Measurements from ENCODE around the gene MOK.

Gene MOK

DNA sequence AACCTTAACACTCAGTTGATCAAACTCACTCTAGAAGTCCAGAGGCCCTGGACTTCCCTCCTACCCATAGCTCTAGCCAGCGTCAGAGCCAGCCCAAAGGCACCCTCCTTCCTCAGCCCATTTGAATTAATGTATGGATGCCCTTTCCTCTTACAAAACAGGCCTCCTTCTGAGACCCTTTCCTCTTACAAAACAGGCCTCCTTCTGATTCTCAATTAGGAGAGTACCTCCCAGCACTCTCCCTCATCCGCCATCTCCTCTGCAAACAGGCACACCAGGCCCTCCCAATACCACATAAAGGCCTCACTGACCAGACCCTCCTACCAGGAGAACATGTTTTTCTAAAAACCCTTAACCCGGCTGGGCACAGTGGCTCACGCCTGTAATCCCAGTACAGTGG, 65.7 kb downstream of the MOK start:
- no peak for DNase-seq

DNA sequence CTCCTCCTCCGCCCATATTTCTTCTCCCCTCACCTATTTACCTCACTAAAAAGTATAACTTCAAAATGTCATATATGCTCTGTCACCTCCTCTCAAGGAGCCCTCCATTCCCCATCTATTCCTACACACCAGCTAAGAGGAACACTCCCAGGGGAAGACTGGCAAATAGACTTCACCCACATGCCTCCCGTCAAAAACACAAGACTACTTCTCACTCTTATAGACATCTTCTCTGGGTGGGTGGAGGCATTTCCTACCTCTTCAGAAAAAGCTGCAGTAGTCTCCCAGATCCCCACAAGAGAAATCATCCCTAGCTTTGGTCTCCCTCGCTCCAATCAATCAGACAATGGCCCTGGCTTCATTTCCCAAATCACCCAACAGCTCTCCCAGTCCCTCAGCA, 66.2 kb downstream of the MOK start:
- DNase-seq = no peak

DNA sequence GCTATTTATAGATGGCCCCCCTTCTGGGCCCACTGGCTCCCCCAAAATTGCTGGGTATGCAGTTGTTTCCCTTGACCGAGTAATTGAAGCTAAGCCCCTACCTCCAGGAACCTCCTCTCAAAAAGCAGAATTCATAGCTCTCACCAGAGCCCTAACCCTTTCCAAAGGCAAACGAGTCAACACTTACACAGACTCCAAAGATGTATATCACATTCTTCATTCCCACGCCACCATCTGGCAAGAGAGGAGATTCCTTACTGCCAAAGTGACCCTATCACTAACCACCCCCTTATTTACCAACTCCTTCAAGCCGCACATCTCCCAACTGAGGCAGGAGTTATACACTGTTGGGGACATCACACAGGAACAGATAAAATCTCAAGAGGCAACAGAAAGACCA, 66.8 kb downstream of the MOK start:
- no peak for DNase-seq

DNA sequence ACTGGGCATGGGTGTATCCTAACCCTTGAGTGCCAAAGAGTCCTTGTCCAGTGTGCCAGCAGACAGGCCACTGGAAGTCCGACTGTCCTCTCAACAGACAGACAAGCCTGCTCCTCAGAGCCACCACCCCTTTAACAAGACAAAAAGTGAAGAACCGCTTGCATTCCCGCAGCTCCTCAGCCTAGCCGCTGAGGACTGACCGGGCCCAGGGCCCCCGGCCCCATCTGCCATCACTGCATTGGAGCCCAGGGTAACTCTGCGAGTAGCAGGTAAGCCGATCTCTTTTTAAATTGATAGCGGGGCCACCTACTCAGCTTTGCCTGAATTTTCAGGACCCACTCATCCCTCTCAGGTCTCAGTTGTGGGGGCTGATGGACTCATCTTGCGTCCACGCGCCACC, 68.9 kb downstream of the MOK start:
- DNase-seq = no peak

DNA sequence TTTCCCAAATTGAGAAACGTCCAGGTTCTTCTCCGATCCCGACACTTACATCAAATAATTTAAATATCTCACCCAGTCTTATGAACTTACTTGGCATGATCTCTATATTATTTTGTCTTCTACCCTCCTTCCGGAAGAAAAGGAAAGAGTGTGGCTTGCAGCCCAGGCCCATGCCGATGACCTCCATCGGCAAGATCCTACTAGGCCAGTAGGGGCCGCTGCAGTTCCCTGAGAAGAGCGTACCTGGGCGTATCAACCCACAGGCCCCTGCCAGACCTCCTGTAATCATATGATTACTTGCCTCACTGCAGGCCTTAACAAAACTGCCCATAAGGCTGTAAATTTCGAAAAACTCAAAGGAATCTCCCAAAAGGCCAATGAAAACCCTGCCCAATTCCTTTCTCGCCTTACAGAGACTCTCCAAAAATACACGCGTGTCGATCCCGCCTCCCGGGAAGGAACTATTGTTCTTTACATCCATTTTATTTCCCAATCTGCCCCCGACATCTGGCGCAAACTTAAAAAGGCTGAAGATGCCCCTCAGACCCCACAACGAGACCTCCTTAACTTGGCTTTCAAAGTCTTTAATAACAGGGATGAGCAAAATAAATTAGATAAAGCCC, 69.6 kb downstream of the MOK start:
- peak; percentile 91 for DNase-seq

DNA sequence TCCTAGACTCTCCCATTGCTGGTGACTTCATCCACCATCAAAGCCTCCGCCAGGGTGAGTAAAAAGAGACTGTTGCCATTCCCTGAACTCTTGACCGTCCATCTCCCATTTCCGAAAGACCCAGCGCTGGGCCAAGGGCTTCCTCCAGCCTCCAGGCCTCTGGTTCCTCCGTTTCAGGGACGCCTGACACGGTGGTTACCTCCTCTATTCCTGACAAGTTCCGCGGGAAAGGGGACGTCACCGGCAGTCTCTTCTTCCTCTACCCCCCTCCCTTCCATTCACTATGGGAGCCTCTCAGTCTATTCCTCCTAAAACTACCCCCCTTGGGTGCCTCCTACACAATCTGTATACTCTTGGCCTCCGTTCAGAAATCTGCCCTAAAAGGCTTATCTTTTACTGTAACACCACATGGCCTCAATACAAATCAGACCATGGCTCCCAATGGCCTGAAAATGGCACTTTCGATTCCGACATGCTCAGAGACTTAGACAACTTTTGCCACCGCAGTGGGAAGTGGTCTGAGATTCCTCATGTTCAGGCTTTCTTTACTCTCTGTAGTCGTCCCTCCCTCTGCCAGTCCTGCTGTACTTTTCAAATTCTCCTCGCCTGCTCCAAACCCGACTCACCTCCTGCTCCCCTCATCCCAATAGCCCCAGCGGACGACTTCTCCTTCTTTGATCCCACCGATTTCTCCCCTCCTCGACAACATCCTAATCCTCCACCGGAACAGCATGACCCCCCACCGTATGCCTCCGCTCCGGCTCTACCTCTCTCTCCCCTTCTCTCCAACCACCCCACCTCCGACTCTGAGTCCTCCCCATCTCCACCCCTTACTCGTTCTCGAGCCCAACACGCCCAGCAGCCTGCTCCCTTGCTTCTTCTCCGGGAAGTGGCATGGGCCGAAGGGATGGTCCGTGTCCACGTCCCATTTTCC, 70.4 kb downstream of the MOK start:
- no peak for DNase-seq

DNA sequence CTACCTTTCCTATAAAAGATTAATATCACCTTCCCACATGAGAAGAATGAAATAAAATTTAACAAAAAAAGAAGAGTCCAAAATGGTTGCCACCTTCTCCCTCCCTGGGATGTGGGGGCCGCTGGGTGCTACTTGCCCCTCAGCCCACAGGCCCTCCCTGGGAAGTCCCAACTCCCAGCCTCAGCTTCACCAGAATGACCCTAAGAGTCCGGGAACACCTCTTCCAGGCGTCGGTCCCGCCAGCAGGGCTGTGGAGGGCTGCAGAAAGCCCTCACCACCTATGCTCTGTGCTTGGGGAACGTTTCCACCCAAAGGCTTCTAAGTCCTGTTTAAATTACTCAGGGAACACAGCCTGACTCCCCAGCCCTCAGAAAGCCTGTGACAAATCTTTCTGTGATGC, 71.9 kb downstream of the MOK start:
- DNase-seq = no peak

DNA sequence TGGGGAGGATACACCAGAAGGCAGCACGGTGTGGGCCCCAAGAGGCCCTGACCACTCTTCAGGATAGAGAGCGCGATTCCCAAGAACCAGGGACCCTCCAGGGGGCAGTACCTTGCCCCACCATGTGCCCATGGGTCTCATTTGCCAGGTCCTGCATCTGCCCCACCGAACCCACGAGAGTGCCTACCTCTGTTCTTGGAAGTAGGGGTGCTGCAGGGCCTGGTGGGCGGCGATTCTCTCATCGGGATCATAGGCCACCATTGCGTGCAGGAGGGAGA, 72.7 kb downstream of the MOK start:
- DNase-seq = no peak

DNA sequence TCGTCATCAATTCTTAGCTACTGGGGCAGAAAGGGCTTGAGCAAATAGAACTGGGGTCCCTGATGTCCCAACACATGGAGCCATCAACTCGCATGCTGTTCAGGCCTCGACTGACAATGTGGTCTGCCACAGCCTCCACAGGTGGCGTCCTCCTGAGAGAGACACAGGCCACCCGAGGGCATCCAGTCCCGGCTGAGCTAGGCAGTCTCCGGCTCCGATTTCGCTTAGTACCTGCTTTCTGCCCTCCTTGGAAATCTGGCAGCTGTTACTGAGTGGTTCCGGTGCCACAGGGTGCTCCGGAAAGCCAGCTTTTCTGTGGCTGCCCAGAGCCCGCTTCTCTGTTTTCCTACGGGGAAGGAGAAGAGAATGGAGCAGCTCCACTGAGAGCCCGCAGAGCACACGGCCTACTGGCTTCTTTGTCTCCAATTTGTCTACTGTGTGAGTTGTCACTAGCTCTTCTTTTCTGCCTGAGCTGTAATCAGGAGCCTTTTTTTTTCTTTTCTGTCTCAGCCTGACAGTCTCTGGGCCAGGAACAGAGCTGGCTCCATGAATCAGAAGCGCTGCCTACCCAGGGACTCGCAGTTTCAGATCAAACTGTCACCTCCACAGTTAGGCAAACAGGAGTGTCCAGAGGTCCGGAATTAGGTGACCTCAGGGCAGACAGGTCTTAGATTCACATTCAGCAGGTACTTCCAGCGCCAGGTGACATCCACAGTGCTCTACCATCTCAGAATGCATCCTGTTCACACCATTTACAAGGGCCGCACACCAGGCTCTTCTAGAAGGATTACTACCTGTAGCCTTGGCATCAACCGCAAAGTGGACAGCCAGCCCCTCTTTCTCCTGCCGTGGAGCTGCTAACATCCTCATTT, 73.3 kb downstream of the MOK start:
- DNase-seq = no peak

DNA sequence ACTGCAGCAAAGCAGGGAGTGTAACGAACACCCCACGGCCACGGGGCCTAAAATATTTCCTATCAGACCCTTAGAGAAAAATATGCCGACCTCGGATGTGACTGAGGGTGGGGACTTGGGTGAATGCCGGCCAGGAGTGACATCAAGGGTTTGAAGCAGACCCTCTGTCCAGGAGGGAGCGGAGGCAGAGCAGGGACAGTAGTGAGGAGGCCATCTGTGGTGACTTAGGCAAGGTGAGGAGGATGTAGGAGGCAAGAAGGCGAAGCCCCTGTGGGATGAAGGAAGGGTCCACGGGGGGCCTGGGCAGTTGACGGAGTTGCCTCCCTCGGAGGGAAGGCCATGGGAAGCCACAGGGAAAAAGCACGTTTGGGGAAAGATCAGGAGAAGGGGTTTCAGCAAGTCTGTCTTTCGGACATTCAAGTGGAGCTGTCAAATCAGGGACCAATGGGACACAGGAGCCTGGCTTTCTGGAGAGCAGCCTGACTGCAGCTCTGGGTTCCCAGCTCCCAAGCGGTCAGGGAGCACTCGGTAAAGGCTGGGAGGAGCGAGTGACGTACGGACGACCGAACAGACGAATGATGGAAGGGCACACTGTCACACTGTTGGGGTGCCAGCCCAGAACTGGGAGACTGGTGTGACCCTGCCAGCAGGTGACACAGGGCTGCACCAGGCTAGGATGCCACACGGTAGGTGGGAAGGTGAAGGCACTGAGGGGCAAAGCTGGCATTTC, 74.3 kb downstream of the MOK start:
- DNase-seq = no peak

DNA sequence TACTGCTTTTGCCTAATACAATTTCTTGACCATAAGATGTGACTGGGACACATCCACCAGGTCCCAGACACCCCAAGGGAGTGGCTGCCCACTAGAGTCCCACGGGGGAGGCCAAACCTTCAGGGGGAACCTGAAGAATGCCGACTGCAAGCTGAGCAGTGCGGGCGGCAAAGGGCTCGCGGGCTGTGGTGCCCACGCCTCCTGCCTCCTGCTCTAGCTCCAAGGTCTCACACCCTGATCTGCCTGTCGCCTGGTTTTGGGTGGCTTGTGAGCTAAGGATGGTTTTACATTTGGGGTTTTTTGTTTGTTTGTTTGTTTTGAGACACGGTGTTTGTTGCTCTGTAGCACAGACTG, 75.2 kb downstream of the MOK start:
- DNase-seq = no peak

DNA sequence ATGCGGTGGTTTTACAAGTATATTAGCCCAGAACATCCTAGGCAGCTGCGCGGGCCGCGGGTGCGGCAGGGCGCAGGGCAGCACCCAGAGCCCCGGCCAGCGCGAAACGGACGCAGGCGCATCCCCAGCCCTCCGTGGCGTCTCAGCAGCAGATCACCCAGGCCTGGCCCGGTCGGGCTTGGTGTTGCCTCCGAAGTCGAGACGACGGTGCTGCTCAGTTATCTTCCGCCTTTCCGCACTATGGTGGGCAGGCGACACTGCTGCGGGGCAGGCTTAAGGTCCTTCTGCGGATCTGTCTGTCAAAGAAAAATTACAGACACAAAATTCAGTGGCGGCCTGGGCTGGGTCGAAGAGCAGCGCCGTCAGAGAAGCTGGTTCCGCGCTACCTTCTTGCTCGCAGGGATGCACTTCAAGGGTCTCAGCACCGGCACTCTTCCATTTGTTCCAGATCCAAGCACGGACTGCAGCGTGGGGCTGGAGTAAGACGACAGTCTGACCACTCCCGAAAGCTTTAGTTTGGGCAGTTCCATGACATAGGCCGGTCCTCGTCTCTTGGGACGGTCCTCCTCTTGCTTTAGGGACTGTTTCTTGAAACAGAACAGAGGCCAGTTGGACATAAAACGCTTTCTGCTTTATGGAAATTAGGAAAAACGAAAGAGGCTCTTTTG, 75.8 kb downstream of the MOK start:
- DNase-seq = no peak

DNA sequence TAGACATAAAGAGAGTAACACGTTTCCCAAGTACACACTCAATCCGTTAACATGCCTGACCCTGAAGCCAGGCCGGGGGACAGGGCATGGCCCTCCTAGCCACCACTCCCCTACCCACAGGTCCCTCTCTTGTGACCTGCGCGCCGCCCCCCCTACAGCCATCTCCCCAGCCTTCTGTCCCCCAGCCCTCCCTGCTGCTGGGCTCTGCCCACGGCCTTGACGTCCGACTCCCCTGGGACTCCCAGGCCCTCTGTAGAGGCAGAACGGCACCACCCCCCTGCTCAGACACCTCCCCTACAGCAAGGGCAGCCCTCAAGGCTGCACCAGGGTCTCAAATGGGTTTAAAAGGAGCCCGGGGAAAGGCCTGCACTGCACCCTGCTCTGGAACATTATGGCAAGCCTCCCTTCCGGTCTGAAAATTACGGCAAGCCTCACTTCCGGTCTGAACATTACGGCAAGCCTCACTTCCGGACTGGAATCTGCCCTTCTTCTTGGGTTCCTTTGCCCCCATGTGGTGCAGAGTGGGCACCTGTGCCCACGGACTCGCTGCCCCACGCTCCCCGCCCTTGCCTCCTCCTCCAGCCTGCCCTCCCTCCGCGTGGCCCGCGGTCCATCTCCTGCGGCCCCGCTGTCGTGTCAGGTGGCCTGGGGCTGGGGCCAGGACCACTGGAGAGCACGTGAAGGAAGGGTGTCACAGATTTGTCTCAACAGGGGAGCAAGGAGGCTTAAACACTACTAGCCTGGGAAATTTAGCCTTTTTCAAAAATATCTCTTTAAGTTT, 77.6 kb downstream of the MOK start:
- DNase-seq = no peak

DNA sequence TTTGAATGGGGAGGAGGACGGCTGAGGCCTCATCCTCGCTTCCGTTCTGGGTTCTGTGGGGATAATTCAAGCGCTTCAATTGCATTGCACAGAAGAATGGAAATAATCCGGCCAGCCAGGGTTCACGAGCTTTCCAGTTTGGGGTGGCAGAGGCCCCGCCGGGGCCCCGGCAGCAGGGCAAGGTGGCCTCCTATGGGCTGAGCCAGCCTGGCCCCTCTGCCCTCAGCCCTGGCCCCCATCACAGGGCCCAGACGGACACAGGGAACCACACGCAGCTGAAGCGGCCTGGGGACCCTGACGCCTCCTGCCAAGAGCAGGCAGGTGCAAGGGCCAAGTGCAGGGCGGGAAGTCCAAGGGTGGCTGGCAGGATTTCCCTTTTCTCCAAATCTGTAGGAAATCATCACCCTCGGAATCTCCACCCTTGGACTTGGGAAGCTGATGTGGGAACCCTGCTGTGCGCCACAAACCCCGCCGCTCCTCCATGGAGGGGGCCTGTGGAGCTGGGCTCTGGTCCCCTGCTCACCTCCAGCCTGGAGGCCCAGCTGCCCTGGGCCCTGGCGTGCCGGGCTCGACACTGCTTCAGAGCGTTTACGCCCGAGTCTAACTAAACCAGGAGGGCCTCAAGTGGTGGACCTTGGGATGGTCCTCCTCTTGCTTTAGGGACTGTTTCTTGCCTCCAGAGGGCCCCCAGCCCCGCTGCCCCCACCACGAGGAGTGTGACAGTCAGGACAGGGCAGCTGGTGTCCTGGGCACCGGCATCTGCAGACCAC, 78.4 kb downstream of the MOK start:
- DNase-seq = no peak

DNA sequence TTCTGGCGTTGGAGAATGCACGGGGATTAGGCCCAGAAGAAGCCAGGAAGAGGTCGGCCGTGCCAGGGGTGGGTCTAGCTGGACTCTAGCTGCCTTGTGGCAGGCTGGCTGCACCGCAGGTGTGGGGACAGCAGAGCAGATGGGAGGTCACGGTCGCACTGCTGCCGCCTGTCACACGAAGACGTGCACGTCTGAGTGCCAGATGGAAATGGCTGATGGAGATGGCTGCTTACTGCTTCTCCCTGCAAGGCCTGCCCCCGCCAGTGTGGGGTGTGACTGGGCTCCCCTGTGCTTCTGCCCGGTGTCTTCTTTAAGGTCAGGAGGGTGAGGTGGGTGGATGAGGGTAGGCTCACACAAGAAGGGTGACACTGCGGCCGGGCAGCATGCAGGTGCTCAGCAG, 79.0 kb downstream of the MOK start:
- no peak for DNase-seq

DNA sequence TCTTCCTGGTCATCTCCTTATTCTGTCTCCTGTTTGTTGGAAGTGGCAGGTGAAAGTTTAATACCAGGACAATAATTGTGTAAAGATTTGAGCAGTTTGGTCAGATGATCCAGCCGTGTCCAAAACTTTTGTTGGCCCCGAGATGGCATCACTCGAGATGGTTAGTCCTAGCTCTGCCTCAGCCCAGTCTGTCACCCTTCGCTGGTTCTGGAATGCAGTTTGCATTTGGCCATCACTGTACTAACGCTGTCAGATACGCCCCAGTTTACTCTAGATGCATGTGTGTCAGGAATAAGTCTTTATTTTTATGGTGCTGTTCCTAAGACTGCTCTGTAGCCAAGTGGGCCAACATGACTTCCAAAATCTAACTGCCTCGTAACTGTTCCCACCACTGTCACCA, 79.6 kb downstream of the MOK start:
- DNase-seq = no peak

DNA sequence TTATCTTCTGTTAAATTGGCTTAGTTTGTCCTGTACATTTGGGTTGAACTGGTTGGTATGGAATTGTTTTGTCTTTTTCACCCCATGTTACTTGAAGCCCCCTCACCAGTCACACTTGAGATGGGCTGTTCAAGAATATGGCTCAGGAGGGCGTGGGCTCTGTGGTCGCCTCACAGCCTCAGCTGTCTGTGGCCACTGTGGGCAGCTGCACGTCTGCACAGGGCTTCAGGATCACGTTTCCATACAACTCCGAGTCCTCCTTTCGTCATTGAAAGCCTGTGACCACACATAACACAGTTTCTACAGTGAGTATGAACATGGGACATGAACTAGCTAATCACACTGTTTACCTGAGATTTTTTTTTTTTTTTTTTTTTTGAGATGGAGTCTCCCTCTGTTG, 81.3 kb downstream of the MOK start:
- DNase-seq = no peak

DNA sequence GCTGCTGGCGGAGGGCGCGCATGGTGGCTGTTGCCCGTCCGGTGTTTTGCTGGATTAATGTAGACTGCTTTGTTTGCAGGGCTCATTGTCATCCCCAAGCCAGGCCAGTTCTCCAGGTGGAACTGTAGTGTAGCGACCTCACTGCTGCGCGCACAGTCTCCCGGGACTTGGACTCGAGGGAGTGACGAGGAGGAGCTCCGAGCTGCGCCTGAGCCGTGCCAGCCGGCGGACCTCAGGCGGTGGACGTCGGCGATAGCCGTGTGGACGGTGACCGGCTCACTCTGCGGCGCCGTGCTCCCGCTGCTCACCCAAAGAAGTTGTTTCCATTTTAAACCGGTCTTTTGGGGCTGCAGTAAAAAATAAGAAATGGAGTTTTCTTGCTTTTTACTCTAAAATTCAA, 82.2 kb downstream of the MOK start:
- DNase-seq = no peak

DNA sequence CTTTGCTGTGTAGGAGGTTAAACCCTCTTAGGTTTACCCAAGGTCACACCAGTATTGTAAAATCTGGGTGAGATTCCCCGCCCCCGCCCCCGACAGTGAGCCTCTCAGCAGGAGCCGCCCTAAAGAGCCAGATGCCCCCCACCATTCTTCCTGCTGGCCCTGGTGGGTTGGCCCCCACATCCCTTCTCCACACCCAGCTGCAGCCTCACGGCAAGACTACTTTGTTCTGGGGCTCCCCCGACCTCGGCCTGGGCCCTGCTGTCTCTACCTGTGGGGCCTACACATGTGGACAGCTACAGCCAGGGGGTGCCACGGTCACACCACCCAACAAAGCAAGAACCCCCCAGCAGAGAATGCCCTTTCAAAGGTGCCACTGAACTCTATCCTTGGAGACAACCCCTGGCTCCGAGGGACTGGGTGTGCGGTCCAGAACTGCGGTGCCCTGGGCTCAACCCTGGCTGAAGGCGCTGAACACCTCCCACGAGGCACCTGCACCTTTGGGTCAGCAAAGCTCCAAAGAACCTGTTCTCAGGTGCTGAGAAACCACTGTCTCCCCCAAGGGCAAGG, 82.9 kb downstream of the MOK start:
- DNase-seq = no peak

DNA sequence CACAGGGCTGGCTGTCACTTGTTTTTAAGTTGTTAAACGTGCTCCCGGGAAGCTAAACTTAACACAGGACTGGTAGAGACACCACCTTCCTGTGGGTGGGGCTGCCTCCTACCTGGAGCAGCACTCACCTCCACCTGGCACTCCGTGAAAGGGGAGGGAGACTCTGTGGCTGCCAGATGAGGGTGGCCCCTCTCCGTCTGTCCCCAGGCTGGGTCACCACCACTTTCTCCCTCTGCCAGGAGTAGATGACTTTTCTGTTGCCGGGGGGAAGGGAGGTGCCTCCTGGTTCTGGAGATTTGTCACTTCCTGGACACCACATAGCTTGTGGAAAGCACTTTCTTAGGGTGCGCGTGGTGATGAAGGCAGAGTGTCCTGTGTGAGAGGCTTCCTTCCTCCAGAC, 83.9 kb downstream of the MOK start:
- DNase-seq = no peak

DNA sequence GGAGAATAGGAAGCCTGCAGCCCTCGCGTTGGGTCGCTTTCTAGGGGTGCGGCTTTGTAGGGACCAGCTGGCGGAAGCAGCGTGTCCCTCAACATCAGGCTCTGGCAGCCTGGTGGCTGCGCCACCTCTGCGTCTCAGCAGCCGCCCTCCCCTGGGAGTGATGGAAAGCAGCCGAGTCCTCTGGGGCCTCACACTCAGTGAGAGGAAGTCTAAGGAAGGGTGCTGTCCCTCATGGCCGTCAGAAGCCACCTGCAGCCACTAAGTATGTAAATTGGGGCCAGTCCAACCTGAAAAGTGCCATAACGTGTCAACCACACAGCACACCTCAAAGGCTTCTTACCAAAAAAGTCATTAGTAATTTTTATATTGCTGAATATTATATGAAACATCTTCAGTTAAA, 84.9 kb downstream of the MOK start:
- no peak for DNase-seq

Data from stimulated activated CD8-positive, alpha-beta memory T cell treated with anti-CD3 and anti-CD28 coated beads, Interleukin-4, amount 100 ng/mL, for 48 hours (primary cell).